Hindlimb muscle (tissue), 1 donor: ENCODE measurements around the gene MYO18A. TPM values are rescaled to one million over a fixed set of nuclear protein-coding genes. Genes with fewer than 3 reads are reported as not detected.
"Not testable (repeated sequence)": the region's sequence is repeated elsewhere in the genome, so short reads cannot be mapped to it uniquely, and the experiment has no call there.

Experiments used
- DNase-seq: peaks from one replicate; pipeline ENCODE4 v3.0.0-alpha.2; 2013
- polyA plus RNA-seq: library from polyadenylated mRNA; unstranded; fragments of 120-200 nt; gene quantifications from one replicate; pipeline ENCODE4 v1.2.1, GENCODE V29; 2013; ENCODE audit not compliant: insufficient read length

MYO18A gene
- polyA plus RNA-seq, 1 donor: 385 TPM

DNA sequence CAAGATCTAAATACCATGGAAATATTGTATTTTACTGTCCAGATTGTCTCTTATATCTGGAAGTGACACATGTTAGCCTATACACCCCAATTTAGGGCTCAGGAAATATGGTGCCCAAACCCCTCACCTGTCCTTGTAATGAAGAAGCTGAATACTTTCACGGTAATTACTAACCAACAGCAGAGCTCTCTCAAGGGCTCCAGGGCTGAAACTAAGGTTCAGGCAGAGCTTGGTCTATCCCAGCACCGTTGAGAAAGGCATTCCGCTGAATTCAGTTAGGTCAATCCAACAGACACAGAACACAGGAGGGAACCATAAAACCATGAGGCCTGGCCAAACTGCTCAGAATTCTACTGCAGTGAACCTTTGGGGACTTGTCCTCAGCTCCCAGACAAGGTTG, 14.9 kb downstream of the MYO18A start:
- DNase-seq: no peak

DNA sequence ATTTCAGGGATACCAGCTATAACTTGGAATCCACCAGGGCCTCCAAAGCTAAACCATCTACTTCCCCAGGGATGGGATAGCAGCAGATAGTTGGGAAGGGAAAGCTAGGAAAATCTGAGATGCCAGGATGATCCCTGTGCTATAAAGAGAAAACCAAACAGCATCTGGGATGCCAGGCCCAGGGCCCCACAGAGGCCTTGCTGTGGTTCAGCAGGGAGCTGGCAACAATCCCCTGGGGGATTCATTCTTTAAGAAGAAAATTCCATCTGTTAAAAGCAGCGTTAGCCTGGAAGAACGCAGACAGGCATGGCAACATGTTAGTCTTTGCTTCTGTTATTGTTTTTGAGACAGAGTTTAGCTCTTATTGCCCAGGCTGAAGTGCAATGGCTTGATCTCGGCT, 16.6 kb downstream of the MYO18A start:
- DNase-seq: no peak

DNA sequence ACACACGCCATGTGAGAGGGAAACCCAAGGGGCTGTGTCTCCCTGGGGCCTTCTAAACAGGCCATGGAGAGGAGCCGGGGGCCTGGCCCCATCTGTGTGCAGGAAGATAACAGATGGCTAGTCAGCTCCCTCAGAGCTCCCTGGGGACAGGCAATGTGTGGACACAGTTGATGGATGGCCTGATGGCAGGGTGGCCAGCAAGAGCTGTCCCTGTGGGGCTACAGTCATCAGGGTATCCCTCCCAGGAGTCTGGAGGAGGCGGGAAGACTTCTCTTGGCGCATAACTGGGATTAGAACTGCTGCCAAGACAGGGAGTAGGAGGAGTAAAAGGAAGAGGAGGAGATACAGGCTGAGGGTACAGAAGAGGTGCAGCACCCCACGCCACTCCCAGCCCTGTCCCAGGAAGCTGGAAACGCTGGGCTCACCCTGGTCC, 17.3 kb downstream of the MYO18A start:
- DNase-seq: no peak

DNA sequence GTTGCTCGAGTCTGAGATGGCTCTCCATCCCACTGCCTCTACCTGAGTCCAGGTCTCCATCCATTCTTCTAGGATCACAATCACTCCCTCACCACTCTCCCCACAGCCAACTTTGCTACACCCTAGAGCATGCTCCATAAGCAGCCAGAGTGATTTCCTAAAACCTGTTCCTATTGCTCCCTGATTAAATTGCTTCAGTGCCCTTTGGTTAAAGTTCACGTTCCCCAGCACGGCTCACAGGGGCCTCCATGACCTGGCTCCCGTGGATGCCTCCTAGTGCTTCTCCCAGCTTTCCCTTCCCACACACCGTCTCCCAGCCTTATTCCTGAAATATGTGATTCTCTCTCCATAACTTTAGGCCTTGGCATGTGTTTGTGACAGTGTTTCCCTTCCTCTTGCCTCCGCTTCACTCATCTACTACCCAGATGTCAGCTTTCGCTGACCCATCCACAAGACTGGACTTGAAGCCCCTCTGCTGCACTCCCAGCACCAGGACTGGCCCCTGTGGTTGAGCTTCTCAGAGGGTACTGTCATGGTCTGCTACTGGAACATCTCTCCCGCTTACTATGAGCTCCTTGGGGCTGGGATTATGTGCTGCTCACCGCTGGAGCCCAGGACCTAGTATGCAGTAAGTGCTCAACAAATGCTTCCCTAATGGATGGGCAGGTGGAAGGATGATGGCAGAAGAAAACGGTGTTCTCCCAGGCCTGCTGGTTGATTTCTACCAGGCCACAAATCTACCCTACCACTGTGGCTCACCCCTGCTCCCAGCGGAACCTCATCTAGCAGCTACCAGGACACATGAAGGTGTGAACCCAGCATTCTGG, 17.9 kb downstream of the MYO18A start:
- DNase-seq: no peak

DNA sequence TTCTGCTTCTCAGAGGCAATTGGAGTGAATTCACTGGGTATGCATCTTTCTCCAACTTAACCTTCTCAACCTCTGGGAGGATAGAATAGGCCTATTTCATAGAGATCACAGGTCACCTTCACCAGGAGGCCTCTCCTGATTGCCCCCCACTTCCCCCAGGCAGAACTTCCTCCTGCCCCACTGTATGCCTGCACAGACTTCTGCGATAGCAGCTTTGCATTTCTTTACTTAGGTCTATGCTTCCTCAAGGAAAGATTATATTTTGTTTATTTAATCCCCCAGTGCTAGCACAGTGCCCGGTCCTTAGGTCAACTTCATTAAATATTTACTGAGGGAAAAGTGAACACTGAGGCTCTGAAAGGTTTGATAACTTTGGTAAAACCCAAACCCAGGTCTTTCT, 19.9 kb downstream of the MYO18A start:
- DNase-seq: no peak

DNA sequence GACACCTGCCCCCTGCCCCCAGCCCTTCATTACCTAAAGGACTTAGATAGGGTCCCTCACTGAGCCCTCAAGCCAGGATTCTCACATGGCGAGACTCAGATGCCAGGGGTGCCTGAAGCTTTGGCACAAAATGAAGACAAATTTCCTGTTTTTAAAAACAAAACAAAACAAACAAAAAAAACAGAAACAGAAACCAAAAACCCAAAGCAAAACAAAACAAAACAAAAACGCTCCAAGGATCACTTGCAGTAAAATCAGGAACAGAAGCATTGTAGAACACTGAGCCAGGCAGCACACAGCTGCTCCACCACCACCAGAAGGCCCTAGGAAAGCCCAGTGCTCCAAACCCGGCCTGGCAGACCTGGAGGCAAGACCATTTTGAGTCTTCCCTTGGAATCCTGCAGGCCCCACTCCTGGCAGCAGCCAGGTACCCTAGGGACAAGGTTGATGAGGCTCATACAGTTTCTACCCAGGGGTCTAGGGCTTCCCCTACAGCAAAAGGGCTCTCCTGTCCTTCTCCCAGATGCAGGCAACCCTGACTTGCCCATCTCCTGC, 20.8 kb downstream of the MYO18A start:
- no peak for DNase-seq

DNA sequence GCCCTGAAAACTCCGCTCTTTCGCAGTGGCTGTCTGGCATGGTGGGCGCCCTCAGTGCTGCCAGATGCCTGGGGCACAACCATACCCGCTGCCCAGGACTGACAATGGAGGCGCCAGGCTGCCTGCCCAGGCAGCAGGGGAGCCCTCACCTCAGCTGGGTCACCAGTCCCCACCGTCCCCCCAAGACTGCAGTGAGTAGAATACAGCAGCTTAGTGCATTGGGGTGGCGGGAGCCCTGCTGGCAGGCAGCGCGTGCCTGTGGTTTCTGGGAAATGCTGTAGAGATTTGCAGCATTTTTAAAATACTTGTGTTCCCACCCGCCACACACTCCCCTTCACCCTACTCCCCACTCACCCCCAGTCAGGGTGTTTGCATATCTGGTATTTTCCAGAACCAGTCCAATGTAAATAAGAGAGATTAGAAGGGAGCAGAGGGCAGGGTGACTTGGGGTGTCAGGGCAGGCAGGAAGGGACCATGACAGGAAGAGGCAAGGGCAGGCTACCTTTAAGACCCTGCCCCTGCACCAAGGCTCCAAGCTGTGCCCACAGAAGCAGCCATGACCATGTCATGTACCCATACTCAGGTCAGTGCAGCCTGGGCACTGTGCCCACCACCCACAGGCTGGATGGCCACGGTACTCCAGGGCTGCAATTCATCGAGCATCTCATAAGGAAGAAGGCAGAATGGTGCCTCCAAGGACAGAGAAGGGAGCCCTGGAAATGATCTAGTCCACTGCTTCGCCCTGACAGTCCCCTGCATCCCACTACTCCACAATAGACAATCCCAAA, 21.5 kb downstream of the MYO18A start:
- DNase-seq: no peak

DNA sequence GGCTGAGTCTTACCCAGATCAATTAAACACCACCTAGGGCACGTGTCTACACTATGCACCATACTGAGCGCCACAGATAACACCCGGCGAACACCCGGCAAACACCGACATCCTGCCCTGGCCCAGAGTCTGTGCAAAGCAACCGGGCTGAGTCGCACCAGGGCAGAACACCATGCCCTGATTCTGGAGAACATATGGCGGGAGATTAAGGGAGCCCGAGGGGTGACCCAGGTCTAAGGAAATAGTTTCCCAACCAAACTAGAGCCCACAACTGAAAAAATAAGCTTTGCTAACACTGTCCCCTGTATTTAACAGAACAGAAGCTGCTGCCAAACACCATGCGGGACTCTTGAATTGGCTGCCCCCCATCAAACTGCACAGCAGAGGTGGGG, 22.1 kb downstream of the MYO18A start:
- DNase-seq: no peak

DNA sequence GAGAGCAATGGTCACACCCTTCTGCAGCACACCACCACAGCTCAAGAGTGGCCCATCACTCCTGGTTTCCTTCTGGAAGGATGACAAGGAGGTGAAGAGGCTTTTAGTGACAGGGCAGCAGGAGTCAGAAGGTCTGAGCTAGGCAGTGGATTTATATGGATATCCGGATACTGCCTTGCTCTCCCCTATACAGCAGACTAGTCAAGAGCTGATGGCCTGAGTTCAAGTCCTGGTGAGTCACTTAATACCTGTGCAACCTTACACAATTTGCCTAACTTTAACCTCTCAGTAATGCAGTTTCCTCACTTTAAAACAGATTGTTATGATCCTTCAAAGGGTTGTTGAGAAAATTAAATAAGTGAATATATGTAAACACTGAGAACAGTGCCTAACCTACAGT, 22.9 kb downstream of the MYO18A start:
- no peak for DNase-seq

DNA sequence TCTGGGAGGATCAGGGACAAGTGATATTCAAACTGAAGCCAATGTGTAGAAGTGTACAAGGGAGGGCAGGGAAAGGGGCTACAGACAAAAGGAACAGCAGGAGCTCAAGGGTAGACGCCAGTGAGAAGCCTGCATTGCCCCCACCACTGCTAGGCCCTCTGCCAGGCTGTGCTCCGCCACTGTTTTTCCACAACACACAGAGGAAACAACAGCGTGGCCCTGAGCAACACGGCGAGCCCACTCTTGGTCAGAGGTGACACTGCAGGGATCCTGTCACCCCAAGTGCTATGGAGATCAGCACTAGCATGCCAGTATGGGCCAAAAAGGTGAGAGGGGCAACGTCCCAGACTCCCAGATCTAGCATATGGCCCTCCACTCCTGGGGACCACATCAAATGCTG, 23.4 kb downstream of the MYO18A start:
- DNase-seq: no peak

DNA sequence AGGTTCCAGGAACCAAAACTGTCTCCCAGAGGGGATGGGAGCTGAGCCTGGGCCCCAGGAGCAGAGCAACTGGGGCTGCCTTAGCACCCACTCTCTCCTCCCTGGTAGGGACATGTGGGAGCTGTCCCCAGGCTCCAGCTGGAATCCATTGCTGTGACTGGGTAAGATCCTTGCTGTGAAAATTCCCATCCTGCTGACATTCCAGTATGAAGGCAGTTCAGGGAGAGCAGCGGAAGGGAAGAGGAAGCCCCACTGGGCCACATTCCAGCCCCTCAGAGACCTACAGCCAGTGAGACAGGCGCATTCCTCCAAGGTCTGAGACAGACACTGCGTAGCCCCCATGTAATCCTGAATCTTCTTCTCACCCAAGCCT, 24.2 kb downstream of the MYO18A start:
- DNase-seq: no peak

DNA sequence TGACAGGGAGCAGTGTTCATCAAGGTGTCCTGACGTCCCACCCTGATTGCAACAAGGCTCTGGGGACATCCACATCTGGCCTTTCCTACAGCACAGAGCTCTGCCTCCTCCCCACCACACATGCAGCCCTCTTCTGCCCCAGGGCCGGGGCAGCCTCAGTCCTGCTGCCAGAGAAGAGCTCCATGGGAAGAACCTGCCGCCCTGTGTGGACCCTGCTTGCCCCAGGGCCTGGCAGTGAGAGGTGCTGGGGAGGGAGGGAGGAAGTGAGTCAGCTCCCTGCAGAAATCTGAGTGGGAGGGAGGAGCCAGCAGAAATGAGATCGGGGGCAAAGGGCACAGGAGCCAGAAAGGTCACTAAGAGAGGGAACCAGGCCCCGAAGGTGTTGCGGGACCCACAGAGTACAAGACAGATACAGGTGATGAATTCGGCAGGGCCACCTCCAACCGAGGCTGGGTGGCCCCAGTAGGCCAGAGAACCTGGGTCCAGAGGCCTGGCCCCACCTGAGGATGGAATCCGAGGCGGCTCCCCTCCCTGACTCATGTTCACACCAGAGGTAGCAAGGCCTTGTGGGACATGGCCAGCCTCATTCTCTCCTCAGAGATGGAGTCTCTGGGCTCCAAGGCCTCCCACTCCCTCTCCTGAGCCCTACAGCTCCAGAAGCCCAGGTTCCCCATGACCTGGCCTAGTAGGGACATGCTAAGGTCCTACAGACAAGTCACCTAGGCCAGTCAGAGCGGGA, 24.8 kb downstream of the MYO18A start:
- DNase-seq: no peak

DNA sequence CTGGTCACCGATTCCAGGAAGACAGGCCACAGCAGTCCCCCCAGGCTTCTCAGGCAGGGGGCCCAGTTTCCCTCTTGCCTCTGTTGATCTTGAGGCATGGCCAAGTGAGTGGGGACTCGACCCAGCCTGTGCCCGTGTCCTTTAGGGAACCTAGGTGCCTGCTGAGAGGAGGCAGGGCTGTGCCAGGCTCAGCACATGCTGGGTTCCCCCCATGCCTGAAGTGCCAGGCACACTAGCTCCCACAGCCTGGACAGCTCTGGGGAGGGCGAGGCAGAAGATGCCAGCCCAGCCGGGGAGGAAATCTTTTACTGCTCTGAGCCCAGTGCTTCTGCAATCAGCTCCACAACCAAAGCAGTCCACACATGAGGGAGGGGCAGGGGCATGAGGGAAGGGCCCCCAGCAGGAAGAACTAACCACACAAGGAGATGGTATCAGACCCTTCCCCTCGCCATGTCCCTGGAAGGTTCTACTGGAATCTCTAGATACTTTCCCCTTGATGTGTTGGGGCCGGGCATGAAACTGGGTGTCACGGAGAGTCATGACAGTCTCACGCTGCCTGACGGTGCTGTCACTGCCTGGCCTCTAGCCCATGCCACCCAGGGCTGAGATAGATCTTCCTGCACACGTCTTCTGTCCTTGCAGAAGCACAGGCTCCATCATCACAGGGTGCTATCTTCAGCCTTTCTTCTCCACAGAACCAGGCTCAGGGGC, 25.5 kb downstream of the MYO18A start:
- no peak for DNase-seq

DNA sequence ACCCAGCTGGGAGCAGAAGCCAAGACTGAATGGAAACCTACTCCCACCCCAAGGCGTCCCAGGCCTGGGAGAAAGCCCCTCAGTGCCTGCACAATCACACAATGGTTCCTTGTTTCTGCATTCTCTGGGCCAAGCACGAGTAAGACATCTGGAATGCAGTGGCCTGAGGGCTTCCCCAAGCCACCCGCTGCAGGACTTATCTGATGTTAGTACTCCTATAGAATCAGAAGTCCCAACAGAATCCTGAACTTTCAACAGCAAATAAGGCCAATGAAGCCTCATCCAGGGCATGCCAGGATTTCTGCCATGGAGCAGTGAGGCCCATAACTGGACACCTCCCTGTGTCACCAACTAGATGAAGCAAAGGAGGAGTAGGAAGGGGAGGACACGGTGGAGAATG, 28.6 kb downstream of the MYO18A start:
- no peak for DNase-seq

DNA sequence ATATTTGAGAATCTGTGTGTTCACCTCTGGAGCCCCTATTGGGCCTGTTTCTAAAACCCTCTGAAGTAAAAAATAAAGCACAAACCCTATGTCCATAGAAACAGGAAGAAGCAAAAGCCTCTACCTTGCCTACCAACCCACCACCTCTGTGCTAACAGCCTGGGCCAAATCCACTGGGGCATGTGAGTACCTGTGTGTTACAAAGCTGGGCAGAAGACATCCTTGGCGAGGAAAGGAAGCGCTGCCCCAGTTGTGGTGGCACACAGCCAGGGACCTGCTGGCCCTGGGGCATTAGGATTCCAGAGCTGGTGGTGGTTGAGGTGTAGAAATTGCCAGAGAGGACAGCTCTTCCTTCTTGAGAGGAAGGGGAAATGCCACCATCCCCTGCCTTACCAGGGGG, 30.0 kb downstream of the MYO18A start:
- DNase-seq: no peak

DNA sequence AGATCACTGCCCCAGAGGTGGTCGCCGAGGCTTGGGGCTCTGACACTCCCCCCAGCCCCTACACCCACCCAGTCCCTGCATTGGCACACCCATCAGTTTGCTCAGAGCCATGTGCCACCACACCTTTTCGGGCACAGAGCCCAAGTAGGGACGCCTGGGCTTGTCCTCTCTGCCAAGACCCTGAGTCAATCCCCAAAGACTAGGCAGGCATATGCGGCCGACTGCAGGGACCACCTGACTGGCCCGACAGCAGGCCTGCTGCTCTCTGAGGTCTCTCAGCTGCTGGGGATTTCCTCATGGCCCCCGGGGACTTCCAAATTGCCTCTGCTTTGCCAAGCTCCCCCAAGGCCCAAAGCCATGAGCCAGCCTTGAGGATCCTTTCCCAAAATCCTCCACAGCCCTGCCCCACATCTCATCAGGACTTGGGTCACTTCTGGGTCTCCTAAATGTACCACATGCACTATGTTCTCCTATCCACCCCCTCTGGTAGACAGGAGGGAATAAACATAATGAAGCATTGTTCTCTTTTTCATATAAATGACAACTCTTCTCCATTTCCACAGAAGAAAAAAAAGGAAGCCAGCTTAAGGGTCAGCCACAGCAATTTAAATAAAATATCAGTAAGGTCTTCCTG, 30.6 kb downstream of the MYO18A start:
- no peak for DNase-seq

DNA sequence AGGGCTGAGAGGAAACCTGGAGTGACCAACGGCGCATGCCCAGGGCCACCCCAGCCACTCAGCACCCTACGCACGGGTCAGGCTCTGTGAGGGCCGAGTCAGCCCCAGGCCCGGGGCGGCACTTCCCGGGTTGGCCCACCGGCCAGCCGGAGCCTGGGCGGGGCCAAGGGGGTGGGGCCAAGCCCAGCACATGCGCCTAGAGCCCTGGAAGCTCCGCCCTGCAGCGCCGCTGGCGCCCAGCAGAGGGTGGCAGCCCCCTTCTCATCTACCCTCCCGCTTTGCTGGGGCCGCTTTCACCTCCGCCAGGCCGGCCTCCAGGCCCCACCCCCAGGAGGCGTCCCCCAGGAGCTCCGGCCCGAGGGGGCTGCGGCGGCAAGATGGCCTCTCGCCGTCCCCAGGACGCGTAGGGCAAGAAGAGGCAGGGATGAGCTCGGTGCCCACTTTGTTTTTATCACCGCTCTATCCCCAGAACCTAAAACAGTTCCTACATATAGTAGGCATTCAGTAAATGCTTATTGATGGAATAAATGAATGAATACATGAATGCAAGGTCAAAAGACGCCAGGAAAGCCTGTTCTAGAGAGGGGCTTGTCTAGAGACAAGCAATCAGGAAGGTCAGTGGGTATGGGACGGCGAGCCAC, 31.3 kb downstream of the MYO18A start:
- DNase-seq: peak; percentile 94

DNA sequence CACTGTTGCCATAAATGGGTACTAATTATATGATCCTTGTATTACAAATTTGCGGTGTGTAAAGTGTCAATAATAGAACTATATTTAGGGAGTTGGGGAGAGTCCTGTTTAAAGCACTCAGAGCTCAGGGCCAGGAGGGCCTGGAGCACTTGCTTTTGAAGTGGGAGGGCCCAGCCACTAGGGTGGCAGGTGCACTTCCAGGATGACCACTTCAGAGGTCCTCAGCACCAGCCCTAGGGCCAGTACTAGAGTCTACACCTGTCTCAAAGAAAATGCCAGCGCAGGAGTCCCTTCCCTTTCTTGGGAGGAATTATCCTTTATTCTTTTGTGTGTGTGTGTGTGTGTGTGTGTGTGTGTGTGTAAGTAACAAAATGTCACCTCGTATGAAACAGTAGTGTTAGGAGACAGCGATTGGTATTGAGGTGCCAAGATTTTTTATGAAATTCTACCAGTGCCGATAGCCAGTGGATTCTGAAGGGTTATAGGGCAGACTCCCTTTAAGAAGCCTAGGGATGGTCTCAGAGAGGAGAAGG, 31.9 kb downstream of the MYO18A start:
- no peak for DNase-seq

DNA sequence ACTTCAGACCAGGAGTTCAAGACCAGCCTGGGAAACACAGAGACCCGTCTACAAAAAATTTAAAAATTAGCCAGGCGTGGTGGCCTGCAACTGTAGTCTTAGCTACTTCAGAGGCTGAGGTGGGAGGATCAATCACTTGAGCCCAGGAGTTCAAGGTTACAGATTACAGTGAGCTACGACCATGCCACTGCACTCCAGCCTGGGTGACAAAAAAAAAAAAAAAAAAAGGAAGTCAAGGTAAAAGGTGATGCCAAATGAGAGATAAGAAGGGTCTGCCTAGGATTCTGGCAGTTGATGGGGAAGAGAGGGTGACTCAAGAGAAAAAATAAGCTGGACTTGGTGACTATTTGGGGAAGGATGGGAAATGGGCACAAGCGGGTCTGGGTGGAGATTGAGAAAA, 32.5 kb downstream of the MYO18A start:
- no peak for DNase-seq

DNA sequence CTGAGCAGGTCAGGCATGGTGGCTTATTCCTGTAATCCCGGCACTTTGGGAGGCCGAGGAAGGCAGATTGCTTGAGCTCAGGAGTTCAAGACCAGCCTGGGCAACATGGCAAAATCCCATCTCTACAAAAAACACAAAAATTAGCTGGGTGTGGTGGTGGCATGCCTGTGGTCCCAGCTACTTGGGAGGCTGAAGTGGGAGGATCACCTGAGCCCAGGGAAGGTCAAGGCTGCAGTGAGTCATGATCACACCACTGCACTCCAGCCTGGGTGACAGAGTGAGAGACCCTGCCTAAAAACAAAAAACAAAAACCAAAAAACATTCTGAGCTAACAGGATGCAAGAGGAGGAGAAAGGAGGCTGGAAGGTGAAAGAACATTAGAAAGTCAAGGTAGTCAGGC, 33.0 kb downstream of the MYO18A start:
- DNase-seq: not testable (repeated sequence)

DNA sequence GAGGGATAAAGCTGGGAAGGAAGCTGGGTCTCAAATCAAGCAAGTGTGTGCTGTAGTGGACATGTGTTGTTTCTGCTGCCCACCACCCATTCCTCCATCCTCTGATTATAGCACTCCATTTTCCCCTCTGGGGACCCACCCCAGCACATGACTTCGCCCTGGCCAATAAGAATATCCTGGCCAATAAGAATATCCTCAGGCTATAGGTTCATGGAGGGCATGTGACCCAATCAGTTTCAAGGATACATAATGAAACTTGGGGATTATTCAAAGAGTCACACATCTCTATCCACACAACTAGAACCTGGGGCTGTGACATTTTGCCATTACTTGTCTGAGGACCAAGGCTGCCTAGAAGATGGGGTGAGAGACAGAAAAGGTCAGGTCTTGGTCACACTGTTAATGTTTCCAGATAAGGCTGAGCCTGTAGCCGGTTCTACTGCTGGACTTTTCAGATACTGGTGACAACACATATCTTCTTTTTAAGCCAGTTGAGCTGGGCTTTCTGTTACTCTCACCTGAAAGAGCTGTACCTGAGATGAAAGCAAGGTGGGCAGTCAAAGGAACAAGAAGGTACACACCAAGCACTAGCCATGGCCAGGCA, 33.7 kb downstream of the MYO18A start:
- no peak for DNase-seq
